NCI-H2107 (cell line): ENCODE data around the gene NODAL.
"Not testable (repeated sequence)": the region's sequence is repeated elsewhere in the genome, so short reads cannot be mapped to it uniquely, and the experiment has no call there.

ENCODE experiments used
- DNase-seq: peaks from one replicate; lab custom pipeline; 2025; lab: John Stamatoyannopoulos, UW

Gene NODAL

DNA sequence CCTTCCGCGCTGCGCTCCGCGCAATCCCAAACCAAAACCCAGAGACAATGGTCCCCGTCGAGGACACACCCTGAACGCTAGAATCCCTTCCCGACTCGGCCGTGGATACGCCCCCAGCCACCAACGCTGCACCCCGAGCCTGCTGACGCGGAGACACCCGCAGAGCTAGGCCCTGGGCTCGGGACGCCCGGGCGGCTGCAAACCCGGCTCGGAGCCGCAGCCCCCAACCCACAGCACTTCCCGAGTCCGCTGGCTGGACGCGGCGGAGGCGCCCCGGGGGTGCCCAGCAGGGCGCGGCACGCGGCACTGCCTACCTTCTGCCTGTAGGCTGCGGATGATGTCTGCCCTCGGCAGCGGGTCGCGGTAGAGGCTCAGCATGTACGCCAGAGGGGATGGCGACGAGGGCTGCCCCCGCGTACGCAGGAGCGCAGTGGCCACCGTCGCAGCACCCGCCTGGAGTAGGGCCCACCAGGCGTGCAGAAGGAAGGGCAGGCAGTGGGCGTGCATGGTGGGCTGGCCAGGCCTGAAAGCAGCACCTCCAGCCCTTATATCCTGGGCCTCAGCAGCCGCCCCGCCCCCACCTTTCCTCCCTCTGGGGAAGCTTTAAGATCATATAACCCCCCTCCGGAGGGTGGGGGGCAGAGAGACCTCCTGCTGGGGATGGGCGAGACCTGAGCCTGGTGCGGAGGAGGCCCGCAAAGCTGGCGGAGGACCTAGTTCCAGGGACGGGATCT is at the start of gene NODAL:
Gene NODAL, minus strand, starts transcription at position 521 of the 734 bp plus-strand sequence. Its CDS starts 14 bp downstream, at position 507.
- DNase-seq: no peak

DNA sequence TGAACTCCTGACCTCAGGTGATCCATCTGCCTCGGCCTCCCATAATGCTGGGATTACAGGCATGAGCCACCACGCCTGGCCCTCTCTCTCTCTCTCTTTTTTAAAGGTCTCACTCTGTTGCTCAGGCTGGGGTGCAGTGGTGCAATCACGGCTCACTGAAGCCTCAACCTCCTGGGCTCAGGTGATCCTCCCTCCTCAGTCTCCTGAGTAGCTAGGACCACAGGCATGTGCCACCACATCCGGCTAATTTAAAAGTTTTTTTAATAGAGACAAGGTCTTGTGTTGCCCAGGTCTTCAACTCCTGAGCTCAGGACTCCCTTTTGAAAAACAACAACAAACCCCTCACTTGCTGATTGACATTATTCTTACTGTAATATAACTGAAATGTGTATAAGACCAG is 48.7 kb upstream of the NODAL start:
- DNase-seq: no peak

DNA sequence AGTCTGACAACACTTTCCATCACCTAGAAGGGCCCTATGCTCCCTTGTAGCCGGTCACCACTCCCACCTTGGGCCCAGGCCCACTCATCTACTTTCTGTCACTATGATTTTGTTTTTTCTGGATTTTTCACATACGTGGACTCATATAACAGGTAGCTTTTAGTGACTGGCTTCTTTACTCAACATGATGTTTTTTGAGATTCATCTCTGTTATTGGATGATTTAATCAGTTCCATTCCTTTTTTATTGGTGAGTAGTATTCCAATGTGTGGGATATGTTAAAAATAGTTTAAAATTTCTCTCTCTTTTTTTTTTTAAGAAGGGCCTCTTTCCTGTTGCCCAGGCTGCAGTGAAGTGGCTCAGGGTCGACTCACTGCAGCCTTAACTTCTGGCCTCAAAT is 46.3 kb upstream of the NODAL start:
- DNase-seq: no peak

DNA sequence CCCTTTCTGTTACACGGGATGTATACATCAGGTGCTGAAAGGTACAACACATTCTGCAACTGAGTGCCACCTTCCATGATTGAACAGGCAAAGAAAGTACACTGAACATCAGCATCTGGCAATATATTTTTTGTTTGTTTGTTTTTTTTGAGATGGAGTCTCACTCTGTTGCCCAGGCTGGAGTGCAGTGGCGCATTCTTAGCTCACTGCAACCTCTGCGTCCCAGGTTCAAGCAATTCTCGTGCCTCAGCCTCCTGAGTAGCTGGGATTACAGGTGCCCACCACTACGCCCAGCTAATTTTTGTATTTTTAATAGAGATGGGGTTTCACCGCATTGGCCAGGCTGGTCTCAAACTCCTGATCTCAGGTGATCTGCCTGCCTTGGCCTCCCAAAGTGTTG is 42.4 kb upstream of the NODAL start:
- not testable (repeated sequence) for DNase-seq

DNA sequence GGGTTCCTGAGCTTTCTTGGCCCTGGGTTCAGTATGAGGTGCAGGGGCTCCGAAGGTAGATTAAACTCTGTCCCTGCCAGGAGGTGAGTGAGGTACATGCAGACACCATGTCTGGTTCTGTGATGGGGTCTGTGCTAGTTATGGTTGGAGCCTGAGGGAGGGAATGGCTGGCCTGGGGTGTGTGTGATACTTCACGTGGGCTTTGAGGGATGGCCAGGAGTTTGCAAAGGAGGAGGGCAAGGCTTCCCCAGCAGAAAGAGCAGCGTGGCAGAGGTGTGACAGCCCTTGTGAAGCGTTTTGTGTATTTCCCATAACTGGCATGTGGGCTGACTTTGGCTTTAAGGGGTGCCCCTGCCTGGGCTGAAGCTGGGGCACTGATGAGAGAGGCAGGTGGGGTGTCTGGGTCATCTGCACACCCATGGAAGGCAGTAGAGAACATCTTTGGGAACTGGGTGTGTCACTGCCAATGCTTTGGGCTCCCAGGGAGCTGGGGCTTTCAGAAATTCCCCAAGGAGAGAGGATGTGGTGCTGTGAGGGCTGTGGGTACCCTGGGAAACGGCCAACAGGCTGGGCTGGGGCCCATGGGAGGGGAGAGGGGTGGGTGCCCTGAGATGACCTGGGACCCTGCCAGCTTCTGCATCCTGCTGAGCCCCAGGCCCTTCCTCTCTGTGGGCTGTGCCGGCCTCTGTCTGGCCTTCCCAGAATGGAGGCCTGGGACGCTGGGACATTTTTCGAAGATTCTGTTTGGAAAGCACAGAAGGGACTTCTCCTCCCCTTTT is 41.7 kb upstream of the NODAL start:
- DNase-seq: no peak

DNA sequence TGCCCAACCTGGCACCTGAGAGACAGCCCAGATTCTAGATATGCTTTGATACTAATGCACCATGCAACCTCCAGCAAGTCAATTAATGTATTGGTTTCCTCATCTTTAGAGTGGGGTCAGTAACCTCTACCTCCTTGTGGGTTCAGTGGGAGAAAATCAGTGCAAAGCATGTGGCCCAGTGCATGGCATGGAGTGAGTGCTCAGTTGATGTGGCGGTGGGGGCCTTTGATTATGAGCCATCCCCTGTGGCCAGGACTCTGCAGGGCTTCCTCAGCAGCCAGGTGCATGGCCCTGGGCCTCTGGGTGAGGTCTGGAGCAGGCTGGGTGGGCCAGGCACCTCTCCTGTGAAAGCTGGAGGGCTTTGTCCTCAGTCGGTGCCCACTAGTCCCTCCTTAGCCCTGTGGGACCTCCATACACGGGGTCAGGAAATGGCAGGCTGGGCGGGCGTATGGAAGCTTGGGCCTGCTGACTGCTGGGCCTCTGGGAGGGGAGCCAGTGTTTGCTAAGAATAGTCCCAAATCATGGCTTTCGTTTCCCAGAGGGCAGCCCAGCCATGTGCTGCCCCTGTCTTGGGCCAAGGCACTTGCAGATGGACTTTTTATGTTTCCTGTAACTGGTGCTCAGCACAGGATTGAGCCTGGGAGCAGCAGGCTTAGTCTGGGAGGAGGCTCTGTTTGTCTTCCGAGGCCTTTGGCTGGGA is 40.5 kb upstream of the NODAL start:
- DNase-seq: no peak

DNA sequence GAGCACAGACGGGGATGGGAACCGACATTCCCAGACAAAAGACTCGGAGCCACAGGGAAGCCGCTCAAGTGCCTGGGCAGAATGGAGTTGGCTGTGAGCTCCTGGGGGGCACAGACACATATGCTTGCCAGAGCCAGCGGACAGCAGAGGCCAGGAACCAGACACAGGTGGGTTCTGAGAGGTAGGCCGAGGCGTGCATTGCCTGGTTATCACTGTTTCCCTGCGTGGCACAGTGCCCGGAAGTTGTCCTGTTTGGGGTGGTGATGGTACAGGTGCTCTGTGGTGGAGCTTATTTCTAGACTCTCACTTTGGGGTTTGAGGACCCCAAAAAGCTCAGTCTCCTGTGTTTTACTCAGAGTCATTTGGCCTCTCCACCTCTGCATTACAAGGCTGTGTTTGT is 39.6 kb upstream of the NODAL start:
- DNase-seq: no peak

DNA sequence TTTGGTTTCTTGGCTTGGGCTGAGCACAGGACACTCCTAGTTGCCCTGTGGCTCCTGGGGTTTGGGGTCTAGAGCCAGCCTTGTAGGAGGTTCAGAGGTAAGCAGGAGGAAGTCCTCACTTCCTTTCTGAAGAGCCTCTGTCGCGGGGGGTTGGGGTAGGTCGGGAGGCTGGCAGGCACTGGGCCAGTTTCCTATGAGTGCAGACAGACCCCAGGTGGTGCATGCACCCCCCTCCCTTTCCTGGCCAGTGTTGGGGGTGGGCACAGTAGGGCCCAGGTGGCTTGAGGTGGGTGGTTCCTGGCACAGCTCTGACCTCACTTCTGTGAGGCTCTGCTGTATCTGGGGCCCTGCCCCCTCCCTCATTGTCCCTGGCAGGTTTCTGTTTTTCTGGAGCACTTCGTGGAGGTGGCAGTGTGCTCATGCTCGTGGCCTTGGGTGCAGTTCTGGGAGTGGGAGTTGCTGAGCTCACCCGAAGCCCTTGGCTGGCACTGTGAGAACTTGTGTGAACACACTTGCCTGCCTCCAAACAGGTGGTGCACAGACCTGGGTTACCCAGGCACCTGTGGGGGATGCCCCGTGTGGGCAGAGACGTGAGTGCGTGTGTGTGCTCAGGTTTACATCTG is 38.9 kb upstream of the NODAL start:
- no peak for DNase-seq

DNA sequence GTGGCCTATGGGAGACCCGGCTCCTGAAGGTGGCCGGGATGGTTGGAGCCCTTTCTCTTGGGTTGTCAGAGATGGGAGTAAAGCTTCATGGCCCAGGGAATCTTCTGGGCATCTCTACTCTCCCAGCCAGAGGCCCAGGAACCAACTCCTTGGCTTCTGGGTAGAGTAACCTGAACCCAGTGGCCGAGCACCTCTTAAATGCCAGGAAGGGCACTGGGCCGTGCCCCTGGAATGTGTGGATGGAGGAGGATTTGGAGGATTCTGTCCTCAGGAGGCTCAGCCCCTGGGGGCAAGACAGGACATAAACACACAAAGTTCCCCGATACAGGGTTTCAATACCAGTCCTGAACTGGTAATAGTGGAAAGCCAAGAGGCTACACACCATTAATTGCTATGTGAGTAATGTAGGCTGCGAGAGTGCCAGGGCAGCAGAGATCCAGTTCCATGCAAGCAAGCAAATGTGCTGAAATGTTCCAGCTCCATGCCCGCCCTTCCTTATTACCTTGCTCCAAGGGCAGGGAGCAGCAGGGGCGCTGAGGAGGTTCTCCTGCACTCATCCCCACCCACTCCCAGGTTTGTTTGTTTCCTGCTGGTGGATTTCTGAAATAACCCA is 38.3 kb upstream of the NODAL start:
- DNase-seq: no peak

DNA sequence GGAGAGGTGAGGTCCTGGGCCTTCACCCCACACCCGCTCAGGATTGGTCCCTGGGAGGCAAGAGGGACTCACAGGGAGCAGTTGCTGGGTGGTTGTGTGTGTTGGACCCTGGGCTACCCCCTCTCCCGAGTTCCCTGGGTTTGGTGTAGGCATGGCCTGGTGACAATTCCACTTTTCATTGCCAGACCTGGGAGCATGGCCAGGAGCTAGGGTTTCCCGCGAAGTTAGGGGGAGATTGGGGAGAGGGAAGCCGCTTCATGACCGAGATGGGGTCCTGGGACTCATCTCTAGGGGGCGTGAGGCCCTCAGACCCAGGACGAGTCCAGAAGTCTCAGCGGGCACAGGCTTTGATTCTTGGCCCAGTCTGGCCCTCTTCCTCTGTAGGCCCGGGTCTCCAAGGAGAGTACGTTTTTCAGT is 37.7 kb upstream of the NODAL start:
- no peak for DNase-seq

DNA sequence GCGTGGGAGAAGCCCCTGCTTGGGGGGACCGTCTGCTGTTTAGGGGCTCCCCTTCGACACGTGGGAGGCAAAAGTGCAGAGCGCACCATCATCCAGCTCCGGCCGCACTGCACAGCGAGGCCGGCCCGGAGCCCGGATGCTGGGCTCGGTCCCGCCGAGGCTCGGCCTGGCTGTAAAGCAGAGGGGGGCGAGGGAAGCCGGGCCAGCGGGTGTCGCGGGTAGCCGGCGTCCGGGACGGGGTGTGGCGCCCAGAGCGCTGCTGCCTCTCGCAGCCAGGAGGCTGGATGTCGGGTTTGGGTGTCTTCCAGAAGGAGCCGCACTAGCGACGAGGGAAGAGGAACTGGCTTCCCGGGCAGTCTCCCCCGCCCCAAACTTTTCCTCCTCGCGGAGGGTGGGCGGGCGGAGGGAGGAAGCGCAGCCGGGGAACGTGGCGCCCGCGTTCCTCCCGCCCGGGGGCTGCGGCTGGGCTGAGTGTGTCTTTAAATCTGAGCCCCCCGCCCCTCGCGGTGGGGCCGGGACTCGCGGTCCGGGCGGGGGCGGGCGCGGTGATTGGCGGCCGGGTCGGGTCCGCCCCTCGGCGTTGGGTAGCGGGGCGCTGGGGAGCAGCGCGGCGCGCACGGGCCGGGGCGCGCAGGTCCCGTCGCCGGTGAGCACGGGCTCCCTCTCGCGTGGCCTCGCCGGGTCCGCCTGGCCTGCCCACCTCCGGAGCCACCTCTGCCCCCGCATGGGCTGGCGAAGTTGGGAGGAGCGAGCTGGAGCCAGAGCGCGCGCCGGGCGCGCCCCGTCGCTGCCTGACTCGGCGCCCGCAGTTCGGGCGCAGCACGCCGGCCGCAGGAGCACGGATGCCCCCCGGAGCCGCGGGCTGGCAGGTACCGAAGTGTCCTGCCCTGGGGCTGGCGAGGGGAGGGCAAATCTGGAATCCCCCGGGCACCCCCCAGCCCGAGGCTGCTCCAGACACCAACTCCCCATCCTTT is 37.0 kb upstream of the NODAL start, which contains the start of gene PALD1:
Gene PALD1, plus strand, starts transcription at position 577 of the 974 bp plus-strand sequence. CDS start 47,185 bp downstream, outside the sequence.
- DNase-seq: no peak

DNA sequence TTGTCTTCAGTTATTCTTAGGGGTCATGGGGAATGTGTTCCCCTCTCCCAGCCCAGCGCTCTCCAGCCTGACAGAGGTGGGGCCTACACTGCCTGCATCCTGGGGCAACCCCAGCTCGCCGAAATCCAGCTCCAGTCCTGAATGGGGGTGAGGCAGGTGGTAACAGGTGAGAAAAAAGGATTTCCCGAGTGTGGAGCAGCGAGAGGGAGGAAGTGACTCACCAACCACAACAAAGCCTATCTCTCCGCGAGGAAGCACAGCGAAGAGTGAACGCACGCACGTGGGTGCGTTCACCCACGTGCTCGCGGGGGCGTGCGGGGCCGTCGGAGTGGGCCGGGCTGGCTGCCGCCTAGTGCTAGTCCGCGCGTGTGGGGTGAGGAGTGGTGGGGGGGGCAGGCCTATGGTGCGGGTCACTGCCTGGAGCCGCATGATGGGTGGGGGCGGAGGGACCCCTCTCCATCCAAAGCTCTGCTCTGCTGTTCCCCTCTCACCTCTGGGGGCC is 36.2 kb upstream of the NODAL start:
- DNase-seq: no peak

DNA sequence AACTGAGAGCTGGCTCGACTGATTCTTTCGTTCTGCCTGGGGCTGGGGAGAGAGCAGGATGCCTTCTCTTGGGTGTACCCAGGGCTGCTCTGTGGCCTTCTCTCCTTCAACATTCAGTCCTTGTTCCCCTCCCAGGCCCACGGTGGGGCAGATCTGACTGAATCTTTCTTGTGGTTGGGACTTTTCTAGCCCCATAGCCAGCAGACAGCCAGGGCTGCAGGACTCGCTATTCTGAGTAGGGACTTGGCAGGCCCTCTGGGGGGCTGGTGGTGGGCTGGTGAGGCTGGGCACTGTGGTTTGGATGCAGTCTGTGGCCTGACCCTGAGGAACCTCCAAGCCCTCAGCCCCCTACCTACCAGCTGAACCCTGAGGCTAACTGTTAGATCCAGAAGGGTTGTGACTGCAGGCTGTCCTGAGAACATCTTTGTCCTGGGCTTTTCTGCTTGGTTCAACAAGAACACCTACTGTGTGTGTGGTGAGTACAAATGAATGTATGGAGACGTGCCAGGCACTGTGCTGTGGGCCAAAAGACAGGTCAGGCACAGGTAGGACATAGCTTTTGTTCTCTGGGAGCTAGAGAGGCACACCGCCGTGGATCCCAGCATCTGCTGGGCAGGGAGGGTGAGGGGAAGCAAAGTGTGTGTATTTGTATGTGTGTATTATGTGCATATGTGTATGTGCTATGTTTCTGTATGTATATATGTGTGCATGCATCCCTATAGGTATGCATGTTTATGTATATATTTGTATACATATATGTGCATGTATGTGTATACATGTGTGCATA is 35.0 kb upstream of the NODAL start:
- no peak for DNase-seq

DNA sequence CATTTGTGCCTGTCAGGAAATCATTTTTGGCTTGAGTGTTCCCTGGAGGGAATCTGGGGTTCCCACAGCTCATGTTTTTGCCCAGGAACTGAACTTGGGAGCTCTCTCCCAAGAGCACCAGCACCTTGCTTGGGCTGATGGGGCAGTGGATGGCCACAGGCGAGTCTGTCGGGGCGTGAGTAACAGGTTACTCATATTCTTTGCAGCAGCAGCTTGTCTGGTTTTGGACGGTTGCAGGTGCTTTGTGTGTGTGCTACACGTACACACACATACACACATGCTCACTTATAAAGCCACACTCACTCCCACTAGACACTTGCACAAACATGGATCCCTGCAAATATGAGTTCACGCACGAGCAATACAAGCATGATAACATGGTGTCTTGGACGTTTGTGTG is 34.2 kb upstream of the NODAL start:
- DNase-seq: no peak

DNA sequence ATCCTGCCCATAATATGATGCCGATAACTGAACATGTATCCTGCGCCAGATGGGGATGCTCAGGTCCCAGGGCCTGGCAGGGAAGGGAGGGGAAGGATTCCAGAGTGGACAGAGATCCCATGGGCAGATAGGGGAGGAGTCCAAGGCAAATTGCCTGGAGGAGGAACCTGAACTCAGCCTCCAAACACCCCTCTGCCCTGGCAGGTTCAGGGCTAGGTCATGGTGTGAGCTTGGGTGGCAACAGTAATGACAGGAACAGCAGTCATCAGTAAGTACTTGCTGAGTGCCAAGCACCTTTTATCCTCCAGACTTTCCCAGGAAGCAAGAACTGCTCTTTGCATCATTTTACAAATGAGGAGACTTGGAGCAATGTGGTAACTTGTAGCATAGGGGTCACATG is 33.3 kb upstream of the NODAL start:
- DNase-seq: no peak

DNA sequence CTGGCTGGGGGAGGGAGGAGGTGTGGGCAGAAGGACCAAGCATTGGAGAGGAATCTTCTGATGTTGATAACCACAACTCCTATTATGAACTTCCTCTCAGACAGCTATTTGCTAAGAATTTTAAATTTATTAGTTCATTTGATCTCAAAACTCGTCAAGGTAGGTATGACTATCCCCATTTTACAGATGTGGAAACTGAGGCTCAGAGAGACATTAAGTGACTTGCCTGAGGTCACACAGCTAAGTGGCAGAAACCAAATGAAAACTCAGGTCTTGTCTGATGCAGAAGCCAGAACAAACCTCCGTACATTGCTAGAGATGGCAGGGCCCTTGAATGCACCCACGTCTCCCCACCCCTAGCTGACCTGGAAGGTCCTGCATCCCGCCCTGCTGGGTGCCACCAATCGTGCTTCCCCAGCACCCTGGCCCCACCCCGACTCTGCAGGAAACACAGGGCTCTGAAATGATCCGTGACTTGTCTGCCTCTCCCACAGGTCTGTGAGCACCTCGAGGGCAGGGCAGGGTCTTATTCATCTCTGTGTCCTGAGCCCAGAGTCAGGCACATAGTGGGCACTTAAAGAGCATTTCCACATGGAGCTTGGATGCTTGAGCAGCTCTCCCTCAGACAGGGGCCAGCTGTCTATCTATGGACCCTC is 31.4 kb upstream of the NODAL start:
- no peak for DNase-seq

DNA sequence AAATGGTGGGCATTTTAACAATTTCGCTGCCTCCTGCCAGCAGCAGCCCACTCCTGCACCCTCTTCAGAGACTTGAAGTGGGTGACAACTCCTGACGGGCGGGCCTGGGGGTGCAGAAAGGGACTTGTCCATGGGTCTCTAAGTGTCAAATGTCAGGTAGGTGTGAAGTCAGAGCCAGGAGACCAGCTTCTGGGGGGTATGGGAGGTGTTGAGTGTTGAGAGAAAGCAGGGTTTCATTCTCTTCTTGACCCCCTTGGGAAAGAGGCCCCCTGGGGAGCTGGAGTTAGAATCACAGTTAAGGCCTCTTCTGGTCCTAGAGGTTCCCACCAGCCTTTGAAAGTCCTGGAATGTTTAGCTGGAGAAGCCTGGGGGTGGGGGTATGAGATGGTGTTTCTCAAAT is 25.5 kb upstream of the NODAL start:
- no peak for DNase-seq

DNA sequence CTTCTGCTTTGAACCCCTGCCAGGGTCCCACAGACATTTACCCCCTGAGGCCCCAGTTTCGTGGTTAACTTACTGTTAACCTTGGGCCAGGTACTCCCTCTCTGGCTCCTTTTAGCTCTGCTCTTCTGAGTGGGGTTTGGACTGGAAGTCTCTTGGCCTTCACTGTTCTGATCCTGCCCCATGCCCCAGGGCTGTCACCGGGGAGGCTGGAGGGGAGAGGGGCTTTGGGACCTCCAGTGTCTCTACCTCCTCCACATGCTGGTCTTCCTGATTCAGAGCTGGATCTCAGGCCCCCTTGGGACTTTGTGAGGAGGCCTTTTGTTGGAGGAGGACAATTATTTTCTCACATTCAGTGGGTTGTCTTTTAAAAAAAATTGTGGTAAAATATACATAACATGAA is 24.4 kb upstream of the NODAL start:
- no peak for DNase-seq

DNA sequence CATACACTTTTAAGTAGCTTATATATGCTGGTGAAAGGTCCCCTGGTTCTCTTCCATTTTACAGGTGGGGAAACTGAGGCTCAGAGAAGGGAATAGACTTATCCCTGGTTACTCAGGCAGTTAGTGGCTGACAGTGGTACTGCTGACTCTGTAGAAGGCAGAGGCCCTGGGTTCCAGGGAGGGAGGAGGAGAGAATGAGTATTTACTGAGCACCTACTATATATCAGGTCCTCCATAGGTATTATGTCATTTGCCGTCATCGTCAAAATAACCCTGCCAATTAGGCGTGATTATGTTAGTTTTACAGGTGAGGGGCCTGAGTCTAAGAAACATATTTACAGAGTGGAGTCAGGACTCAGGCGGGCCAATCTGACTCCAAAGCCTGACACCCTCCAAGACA is 23.8 kb upstream of the NODAL start:
- no peak for DNase-seq
